GM23338 (cell line): ENCODE data around the gene PAIP2. TPM values are rescaled to one million over a fixed set of nuclear protein-coding genes. Genes with fewer than 3 reads are reported as not detected.

ENCODE experiments used
- ATAC-seq: fragments of 200-7000 bp; cut with Tn5 transposase; 3 replicates; pipeline ENCODE4 v1.9.1; 2020
- DNase-seq: peaks from one replicate; pipeline ENCODE4 v3.0.0-alpha.2; 2015; ENCODE audit warnings: low spot score
- H2AFZ ChIP-seq: fragments of 200-600 bp; sonication (generic); 2 replicates; pipeline ENCODE4 v1.8.0; 2016; ENCODE audit warnings: antibody characterized with exemption, mild to moderate bottlenecking, moderate library complexity
- H3F3A ChIP-seq: fragments of 200-600 bp; sonication (generic); replicated peaks from 2 replicates; pipeline ENCODE4 v1.8.0; 2017; ENCODE audit warnings: antibody characterized with exemption, mixed run types, low read depth
- H3K27ac ChIP-seq: fragments of 200-600 bp; sonication (generic); 2 replicates; pipeline ENCODE4 v1.6.1; 2016; ENCODE audit warnings: low read depth
- H3K27me3 ChIP-seq: fragments of 200-600 bp; sonication (generic); 2 replicates; pipeline ENCODE4 v1.8.0; 2016; ENCODE audit warnings: mild to moderate bottlenecking, mixed run types, moderate library complexity; ENCODE audit not compliant: insufficient read depth
- H3K36me3 ChIP-seq: fragments of 200-600 bp; sonication (generic); 2 replicates; pipeline ENCODE4 v1.8.0; 2016; ENCODE audit warnings: mild to moderate bottlenecking; ENCODE audit not compliant: insufficient read depth
- H3K4me1 ChIP-seq: fragments of 200-600 bp; sonication (generic); 2 replicates; pipeline ENCODE4 v1.8.0; 2016; ENCODE audit warnings: mild to moderate bottlenecking, moderate library complexity; ENCODE audit not compliant: insufficient read depth
- H3K4me2 ChIP-seq: fragments of 200-600 bp; sonication (generic); 2 replicates; pipeline ENCODE4 v1.7.1; 2017; ENCODE audit warnings: mixed run types
- H3K4me3 ChIP-seq: fragments of 200-600 bp; sonication (generic); 2 replicates; pipeline ENCODE4 v1.6.1; 2016; ENCODE audit warnings: mixed run types
- H3K79me2 ChIP-seq: fragments of 200-600 bp; sonication (generic); replicated peaks from 2 replicates; pipeline ENCODE4 v1.8.0; 2017; ENCODE audit warnings: mild to moderate bottlenecking; ENCODE audit not compliant: insufficient read depth
- H3K9me2 ChIP-seq: fragments of 200-600 bp; sonication (generic); 2 replicates; pipeline ENCODE4 v1.8.0; 2017; ENCODE audit not compliant: insufficient read depth
- H4K20me1 ChIP-seq: fragments of 200-600 bp; sonication (generic); replicated peaks from 2 replicates; pipeline ENCODE4 v1.8.0; 2017; ENCODE audit warnings: mild to moderate bottlenecking; ENCODE audit not compliant: insufficient read depth
- H3K27ac Mint-ChIP-seq: 2 replicates; pipeline ENCODE4 v1.8.0; 2020; ENCODE audit warnings: inconsistent platforms, mild to moderate bottlenecking, moderate library complexity, mixed read lengths
- H3K27me3 Mint-ChIP-seq: 3 replicates; pipeline ENCODE4 v1.8.0; 2022; ENCODE audit warnings: low read depth, mild to moderate bottlenecking, moderate library complexity, mixed read lengths, inconsistent platforms; ENCODE audit not compliant: insufficient read depth, poor library complexity
- H3K36me3 Mint-ChIP-seq: 3 replicates; pipeline ENCODE4 v1.8.0; 2021; ENCODE audit warnings: low read depth, mild to moderate bottlenecking, inconsistent platforms, moderate library complexity, mixed read lengths
- H3K4me1 Mint-ChIP-seq: 3 replicates; pipeline ENCODE4 v1.8.0; 2020; ENCODE audit warnings: mild to moderate bottlenecking, inconsistent platforms, mixed read lengths
- H3K4me3 Mint-ChIP-seq: 3 replicates; pipeline ENCODE4 v1.8.0; 2021; ENCODE audit warnings: moderate library complexity, mild to moderate bottlenecking, inconsistent platforms, mixed read lengths
- H3K9me3 Mint-ChIP-seq: 3 replicates; pipeline ENCODE4 v1.8.0; 2020; ENCODE audit warnings: moderate library complexity, mild to moderate bottlenecking, inconsistent platforms, mixed read lengths
- CREB1 ChIP-seq: fragments of 250-450 bp; sonication (Bioruptor Pico); IDR thresholded peaks from 2 replicates; pipeline ENCODE4 v1.5.0; 2020; ENCODE audit warnings: low read depth, mild to moderate bottlenecking, moderate library complexity
- EZH2 ChIP-seq: fragments of 200-600 bp; sonication (generic); IDR thresholded peaks from one replicate; pipeline ENCODE4 v1.8.0; 2017; ENCODE audit warnings: antibody characterized with exemption, mild to moderate bottlenecking, low read depth; ENCODE audit not compliant: unreplicated experiment
- EZH2phosphoT487 ChIP-seq: fragments of 200-600 bp; sonication (generic); IDR thresholded peaks from one replicate; pipeline ENCODE4 v1.8.1; 2018; ENCODE audit warnings: antibody characterized with exemption; ENCODE audit not compliant: unreplicated experiment
- JUNB ChIP-seq: IDR thresholded peaks from one replicate; pipeline ENCODE4 v1.6.1; 2016; ENCODE audit warnings: antibody characterized with exemption; ENCODE audit not compliant: unreplicated experiment
- NANOG ChIP-seq: IDR thresholded peaks from 2 replicates; pipeline ENCODE4 v1.6.1; 2016; ENCODE audit warnings: antibody characterized with exemption, borderline replicate concordance
- POLR2AphosphoS5 ChIP-seq: IDR thresholded peaks from 2 replicates; pipeline ENCODE4 v1.6.1; 2016; ENCODE audit warnings: antibody characterized with exemption, low read depth
- STAT1 ChIP-seq: IDR thresholded peaks from one replicate; pipeline ENCODE4 v1.6.1; 2016; ENCODE audit warnings: antibody characterized with exemption; ENCODE audit not compliant: unreplicated experiment
- ZNF114 ChIP-seq: fragments of 250-450 bp; sonication (Bioruptor Pico); IDR thresholded peaks from 2 replicates; pipeline ENCODE4 v1.5.0; 2020; ENCODE audit warnings: mild to moderate bottlenecking, moderate library complexity
- ZNF331 ChIP-seq: fragments of 250-450 bp; sonication (Bioruptor Pico); IDR thresholded peaks from 2 replicates; pipeline ENCODE4 v1.5.0; 2020; ENCODE audit warnings: low read depth, mild to moderate bottlenecking, moderate library complexity
- polyA plus RNA-seq: library from polyadenylated mRNA; unstranded; fragments of >200 nt; fragmentation: Nextera tagmentation; extraction: Ambion mirVana; gene quantifications from 2 replicates; pipeline ENCODE4 v1.2.1, GENCODE V29; 2016
- total RNA-seq: library from RNA; depleted of rRNA; stranded (reverse); fragments of >200 nt; shearing (Covaris generic); gene quantifications from 2 replicates; pipeline ENCODE4 v1.2.3, GENCODE V29; 2014
- TF ChIP-seq, protein P1 (sequence below): IDR thresholded peaks from 2 replicates; pipeline ENCODE4 v1.6.1; 2016; ENCODE audit warnings: antibody characterized with exemption
- TF ChIP-seq, protein P2 (sequence below): fragments of 250-450 bp; sonication (Bioruptor Pico); IDR thresholded peaks from 2 replicates; pipeline ENCODE4 v1.5.0; 2020; ENCODE audit warnings: mild to moderate bottlenecking, moderate library complexity
- TF ChIP-seq, protein P3 (sequence below): IDR thresholded peaks from one replicate; pipeline ENCODE4 v1.6.1; 2018; ENCODE audit warnings: antibody characterized with exemption; ENCODE audit not compliant: unreplicated experiment
- TF ChIP-seq, protein P4 (sequence below), 2 experiments: fragments of 200-600 bp in 1 of 2; sonication (generic) in 1 of 2; conservative IDR thresholded peaks; 2 replicates each; pipeline versions ENCODE4 v1.5.1 to v1.6.1; 2016 to 2017; ENCODE audit warnings: antibody characterized with exemption in 2 of 2, low read depth in 2 of 2, mild to moderate bottlenecking in 2 of 2, moderate library complexity in 1 of 2

PAIP2 gene
- total and polyA plus RNA-seq, 2 experiments from 2014 or later, result 132 to 277 TPM

DNA sequence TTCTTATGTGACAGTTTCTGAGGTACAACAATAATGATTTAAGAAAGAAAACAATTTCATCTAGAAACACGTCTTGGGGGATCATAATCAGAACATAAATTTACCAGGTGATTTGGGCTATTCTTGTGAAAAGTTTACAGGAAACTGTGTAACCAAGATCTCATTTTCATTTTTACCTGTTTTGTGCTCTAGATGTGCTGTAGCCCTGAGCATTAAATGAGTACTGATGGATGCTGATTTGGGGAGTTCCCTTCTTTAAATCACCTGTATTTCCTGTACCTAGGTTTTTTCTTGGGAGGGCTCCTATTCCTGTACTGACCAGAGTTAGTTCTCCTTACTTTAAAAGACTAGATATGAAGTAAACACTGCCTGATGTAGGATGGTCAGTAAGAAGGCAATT is 35.5 kb upstream of the PAIP2 start:
- Histone ChIP-seq H3K27me3 (no peaks in the 10 kb centered on the region), H2AFZ (no peak overlapping the region), H3K27ac (no peak overlapping the region), H3K4me3 (no peak overlapping the region; the same call in 1 of the 2 replicates), H4K20me1 (peaks cover 93% of the 10 kb centered on the region), H3K4me1 (peaks cover 64% of the 10 kb centered on the region), H3F3A (no peaks in the 10 kb centered on the region), H3K36me3 (no peaks in the 10 kb centered on the region), H3K79me2 (peaks cover 100% of the 10 kb centered on the region), H3K9me2 (no peaks in the 10 kb centered on the region), H3K4me2 (no peak overlapping the region)
- TF ChIP-seq, protein P1, sequence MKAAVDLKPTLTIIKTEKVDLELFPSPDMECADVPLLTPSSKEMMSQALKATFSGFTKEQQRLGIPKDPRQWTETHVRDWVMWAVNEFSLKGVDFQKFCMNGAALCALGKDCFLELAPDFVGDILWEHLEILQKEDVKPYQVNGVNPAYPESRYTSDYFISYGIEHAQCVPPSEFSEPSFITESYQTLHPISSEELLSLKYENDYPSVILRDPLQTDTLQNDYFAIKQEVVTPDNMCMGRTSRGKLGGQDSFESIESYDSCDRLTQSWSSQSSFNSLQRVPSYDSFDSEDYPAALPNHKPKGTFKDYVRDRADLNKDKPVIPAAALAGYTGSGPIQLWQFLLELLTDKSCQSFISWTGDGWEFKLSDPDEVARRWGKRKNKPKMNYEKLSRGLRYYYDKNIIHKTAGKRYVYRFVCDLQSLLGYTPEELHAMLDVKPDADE, result no peak
- TF ChIP-seq, protein P2, sequence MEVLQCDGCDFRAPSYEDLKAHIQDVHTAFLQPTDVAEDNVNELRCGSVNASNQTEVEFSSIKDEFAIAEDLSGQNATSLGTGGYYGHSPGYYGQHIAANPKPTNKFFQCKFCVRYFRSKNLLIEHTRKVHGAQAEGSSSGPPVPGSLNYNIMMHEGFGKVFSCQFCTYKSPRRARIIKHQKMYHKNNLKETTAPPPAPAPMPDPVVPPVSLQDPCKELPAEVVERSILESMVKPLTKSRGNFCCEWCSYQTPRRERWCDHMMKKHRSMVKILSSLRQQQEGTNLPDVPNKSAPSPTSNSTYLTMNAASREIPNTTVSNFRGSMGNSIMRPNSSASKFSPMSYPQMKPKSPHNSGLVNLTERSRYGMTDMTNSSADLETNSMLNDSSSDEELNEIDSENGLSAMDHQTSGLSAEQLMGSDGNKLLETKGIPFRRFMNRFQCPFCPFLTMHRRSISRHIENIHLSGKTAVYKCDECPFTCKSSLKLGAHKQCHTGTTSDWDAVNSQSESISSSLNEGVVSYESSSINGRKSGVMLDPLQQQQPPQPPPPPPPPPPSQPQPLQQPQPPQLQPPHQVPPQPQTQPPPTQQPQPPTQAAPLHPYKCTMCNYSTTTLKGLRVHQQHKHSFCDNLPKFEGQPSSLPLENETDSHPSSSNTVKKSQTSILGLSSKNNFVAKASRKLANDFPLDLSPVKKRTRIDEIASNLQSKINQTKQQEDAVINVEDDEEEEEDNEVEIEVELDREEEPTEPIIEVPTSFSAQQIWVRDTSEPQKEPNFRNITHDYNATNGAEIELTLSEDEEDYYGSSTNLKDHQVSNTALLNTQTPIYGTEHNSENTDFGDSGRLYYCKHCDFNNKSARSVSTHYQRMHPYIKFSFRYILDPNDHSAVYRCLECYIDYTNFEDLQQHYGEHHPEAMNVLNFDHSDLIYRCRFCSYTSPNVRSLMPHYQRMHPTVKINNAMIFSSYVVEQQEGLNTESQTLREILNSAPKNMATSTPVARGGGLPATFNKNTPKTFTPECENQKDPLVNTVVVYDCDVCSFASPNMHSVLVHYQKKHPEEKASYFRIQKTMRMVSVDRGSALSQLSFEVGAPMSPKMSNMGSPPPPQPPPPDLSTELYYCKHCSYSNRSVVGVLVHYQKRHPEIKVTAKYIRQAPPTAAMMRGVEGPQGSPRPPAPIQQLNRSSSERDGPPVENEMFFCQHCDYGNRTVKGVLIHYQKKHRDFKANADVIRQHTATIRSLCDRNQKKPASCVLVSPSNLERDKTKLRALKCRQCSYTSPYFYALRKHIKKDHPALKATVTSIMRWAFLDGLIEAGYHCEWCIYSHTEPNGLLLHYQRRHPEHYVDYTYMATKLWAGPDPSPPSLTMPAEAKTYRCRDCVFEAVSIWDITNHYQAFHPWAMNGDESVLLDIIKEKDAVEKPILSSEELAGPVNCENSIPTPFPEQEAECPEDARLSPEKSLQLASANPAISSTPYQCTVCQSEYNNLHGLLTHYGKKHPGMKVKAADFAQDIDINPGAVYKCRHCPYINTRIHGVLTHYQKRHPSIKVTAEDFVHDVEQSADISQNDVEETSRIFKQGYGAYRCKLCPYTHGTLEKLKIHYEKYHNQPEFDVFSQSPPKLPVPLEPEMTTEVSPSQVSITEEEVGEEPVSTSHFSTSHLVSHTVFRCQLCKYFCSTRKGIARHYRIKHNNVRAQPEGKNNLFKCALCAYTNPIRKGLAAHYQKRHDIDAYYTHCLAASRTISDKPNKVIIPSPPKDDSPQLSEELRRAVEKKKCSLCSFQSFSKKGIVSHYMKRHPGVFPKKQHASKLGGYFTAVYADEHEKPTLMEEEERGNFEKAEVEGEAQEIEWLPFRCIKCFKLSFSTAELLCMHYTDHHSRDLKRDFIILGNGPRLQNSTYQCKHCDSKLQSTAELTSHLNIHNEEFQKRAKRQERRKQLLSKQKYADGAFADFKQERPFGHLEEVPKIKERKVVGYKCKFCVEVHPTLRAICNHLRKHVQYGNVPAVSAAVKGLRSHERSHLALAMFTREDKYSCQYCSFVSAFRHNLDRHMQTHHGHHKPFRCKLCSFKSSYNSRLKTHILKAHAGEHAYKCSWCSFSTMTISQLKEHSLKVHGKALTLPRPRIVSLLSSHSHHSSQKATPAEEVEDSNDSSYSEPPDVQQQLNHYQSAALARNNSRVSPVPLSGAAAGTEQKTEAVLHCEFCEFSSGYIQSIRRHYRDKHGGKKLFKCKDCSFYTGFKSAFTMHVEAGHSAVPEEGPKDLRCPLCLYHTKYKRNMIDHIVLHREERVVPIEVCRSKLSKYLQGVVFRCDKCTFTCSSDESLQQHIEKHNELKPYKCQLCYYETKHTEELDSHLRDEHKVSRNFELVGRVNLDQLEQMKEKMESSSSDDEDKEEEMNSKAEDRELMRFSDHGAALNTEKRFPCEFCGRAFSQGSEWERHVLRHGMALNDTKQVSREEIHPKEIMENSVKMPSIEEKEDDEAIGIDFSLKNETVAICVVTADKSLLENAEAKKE (CRISPR knock-in tag), result no peak
- TF ChIP-seq, protein P3, sequence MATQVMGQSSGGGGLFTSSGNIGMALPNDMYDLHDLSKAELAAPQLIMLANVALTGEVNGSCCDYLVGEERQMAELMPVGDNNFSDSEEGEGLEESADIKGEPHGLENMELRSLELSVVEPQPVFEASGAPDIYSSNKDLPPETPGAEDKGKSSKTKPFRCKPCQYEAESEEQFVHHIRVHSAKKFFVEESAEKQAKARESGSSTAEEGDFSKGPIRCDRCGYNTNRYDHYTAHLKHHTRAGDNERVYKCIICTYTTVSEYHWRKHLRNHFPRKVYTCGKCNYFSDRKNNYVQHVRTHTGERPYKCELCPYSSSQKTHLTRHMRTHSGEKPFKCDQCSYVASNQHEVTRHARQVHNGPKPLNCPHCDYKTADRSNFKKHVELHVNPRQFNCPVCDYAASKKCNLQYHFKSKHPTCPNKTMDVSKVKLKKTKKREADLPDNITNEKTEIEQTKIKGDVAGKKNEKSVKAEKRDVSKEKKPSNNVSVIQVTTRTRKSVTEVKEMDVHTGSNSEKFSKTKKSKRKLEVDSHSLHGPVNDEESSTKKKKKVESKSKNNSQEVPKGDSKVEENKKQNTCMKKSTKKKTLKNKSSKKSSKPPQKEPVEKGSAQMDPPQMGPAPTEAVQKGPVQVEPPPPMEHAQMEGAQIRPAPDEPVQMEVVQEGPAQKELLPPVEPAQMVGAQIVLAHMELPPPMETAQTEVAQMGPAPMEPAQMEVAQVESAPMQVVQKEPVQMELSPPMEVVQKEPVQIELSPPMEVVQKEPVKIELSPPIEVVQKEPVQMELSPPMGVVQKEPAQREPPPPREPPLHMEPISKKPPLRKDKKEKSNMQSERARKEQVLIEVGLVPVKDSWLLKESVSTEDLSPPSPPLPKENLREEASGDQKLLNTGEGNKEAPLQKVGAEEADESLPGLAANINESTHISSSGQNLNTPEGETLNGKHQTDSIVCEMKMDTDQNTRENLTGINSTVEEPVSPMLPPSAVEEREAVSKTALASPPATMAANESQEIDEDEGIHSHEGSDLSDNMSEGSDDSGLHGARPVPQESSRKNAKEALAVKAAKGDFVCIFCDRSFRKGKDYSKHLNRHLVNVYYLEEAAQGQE, result no peak
- TF ChIP-seq STAT1, result no peak
- no peak for TF ChIP-seq POLR2AphosphoS5
- no peak for TF ChIP-seq NANOG
- TF ChIP-seq, protein P4, sequence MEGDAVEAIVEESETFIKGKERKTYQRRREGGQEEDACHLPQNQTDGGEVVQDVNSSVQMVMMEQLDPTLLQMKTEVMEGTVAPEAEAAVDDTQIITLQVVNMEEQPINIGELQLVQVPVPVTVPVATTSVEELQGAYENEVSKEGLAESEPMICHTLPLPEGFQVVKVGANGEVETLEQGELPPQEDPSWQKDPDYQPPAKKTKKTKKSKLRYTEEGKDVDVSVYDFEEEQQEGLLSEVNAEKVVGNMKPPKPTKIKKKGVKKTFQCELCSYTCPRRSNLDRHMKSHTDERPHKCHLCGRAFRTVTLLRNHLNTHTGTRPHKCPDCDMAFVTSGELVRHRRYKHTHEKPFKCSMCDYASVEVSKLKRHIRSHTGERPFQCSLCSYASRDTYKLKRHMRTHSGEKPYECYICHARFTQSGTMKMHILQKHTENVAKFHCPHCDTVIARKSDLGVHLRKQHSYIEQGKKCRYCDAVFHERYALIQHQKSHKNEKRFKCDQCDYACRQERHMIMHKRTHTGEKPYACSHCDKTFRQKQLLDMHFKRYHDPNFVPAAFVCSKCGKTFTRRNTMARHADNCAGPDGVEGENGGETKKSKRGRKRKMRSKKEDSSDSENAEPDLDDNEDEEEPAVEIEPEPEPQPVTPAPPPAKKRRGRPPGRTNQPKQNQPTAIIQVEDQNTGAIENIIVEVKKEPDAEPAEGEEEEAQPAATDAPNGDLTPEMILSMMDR (conservative IDR thresholded peaks at IDR 0.05; ENCODE audit: low read depth in 2 of 2), result no peak
- no peak for TF ChIP-seq EZH2phosphoT487
- TF ChIP-seq ZNF331 (CRISPR knock-in tag), result no peak
- no peak for TF ChIP-seq EZH2
- no peak for TF ChIP-seq JUNB
- TF ChIP-seq ZNF114 (CRISPR knock-in tag), result no peak
- TF ChIP-seq CREB1 (CRISPR knock-in tag), result no peak
- peaks cover 73% of the 10 kb centered on the region for H3K4me1 Mint-ChIP-seq
- no peak for DNase-seq
- no peak for ATAC-seq
- H3K27me3 Mint-ChIP-seq, result no peaks in the 10 kb centered on the region
- no peaks in the 10 kb centered on the region for H3K9me3 Mint-ChIP-seq
- no peak overlapping the region for H3K4me3 Mint-ChIP-seq
- H3K36me3 Mint-ChIP-seq, result peaks cover 10% of the 10 kb centered on the region; the same call in 2 of the 3 replicates
- H3K27ac Mint-ChIP-seq, result no peak overlapping the region
